Liver (tissue), 9 donors: ENCODE data around the gene ABLIM1. TPM values are rescaled to one million over a fixed set of nuclear protein-coding genes. Genes with fewer than 3 reads are reported as not detected.

Source experiments
- DNase-seq: peaks from one replicate; pipeline ENCODE4 v3.0.0-alpha.2; 2017; ENCODE audit warnings: low spot score
- H3K27ac ChIP-seq, 2 donors: one replicate each; pipeline ENCODE4 v1.7.0; 2013; ENCODE audit warnings: inconsistent platforms in 2 of 2, low read length in 2 of 2, control low read depth in 1 of 2, low read depth in 1 of 2, mild to moderate bottlenecking in 1 of 2
- H3K27me3 ChIP-seq, 4 donors: one replicate each; pipeline versions ENCODE4 v1.6.1 to v1.7.0; 2013; ENCODE audit warnings: low read length in 3 of 4, inconsistent platforms in 1 of 4, mild to moderate bottlenecking in 1 of 4, moderate library complexity in 1 of 4; ENCODE audit not compliant: control insufficient read depth in 4 of 4, insufficient read depth in 4 of 4
- H3K36me3 ChIP-seq, 4 donors: one replicate each; pipeline versions ENCODE4 v1.6.1 to v1.7.0; 2013; ENCODE audit warnings: low read length in 3 of 4, mild to moderate bottlenecking in 3 of 4, low read depth in 1 of 4, moderate library complexity in 1 of 4; ENCODE audit not compliant: control insufficient read depth in 4 of 4, insufficient read depth in 3 of 4
- H3K4me1 ChIP-seq, 4 donors: one replicate each; pipeline versions ENCODE4 v1.6.1 to v1.7.0; 2013; ENCODE audit warnings: low read length in 3 of 4, mild to moderate bottlenecking in 3 of 4, moderate library complexity in 1 of 4; ENCODE audit not compliant: control insufficient read depth in 4 of 4, insufficient read depth in 4 of 4
- H3K4me3 ChIP-seq, 3 donors: one replicate each; pipeline versions ENCODE4 v1.6.1 to v1.7.0; 2013; ENCODE audit warnings: low read length in 3 of 3, control low read depth in 1 of 3, low read depth in 1 of 3, mild to moderate bottlenecking in 1 of 3
- H3K9ac ChIP-seq, 2 donors: one replicate each; pipeline ENCODE4 v1.7.0; 2013; ENCODE audit warnings: low read length in 2 of 2, mild to moderate bottlenecking in 2 of 2, moderate library complexity in 2 of 2, control low read depth in 1 of 2, low read depth in 1 of 2
- H3K9me3 ChIP-seq, 4 donors: one replicate each; pipeline versions ENCODE4 v1.6.1 to v1.7.0; 2013; ENCODE audit warnings: low read length in 3 of 4; ENCODE audit not compliant: control insufficient read depth in 4 of 4
- CTCF ChIP-seq: fragments of 150-350 bp; IDR thresholded peaks from 2 replicates; pipeline ENCODE4 v1.5.1; 2017; ENCODE audit warnings: improper control_type of control experiment, low read depth, low read length; ENCODE audit not compliant: missing input control
- EGR1 ChIP-seq, 2 donors: IDR thresholded peaks; 2 replicates each; pipeline ENCODE4 v1.6.1; 2016 to 2018; ENCODE audit warnings: antibody characterized with exemption in 2 of 2, low read depth in 2 of 2
- FOXA1 ChIP-seq: IDR thresholded peaks from 2 replicates; pipeline ENCODE4 v1.6.1; 2016; ENCODE audit warnings: antibody characterized with exemption
- FOXA2 ChIP-seq: IDR thresholded peaks from 2 replicates; pipeline ENCODE4 v1.6.1; 2016; ENCODE audit warnings: antibody characterized with exemption
- HNF4A ChIP-seq, 2 donors: conservative IDR thresholded peaks; 2 replicates each; pipeline ENCODE4 v1.6.1; 2016; ENCODE audit warnings: antibody characterized with exemption in 2 of 2, mild to moderate bottlenecking in 2 of 2
- JUND ChIP-seq, 2 donors: IDR thresholded peaks; 2 replicates each; pipeline ENCODE4 v1.6.1; 2016; ENCODE audit warnings: antibody characterized with exemption in 2 of 2
- MAX ChIP-seq: IDR thresholded peaks from 2 replicates; pipeline ENCODE4 v1.6.1; 2016; ENCODE audit warnings: antibody characterized with exemption
- NR2F2 ChIP-seq: IDR thresholded peaks from 2 replicates; pipeline ENCODE4 v1.6.1; 2016; ENCODE audit warnings: antibody characterized with exemption
- RAD21 ChIP-seq, 2 donors: IDR thresholded peaks; 2 replicates each; pipeline ENCODE4 v1.6.1; 2016; ENCODE audit warnings: antibody characterized with exemption in 2 of 2, mild to moderate bottlenecking in 2 of 2
- RXRA ChIP-seq, 2 donors: IDR thresholded peaks; 2 replicates each; pipeline ENCODE4 v1.6.1; 2017 to 2018; ENCODE audit warnings: antibody characterized with exemption in 2 of 2, mild to moderate bottlenecking in 1 of 2
- SP1 ChIP-seq: IDR thresholded peaks from 2 replicates; pipeline ENCODE4 v1.6.1; 2018; ENCODE audit warnings: antibody characterized with exemption, mild to moderate bottlenecking
- TAF1 ChIP-seq: conservative IDR thresholded peaks from 2 replicates; pipeline ENCODE4 v1.6.1; 2016; ENCODE audit warnings: antibody characterized with exemption, mild to moderate bottlenecking
- ZBTB33 ChIP-seq: IDR thresholded peaks from 2 replicates; pipeline ENCODE4 v1.6.1; 2016; ENCODE audit warnings: antibody characterized with exemption
- WGBS: extraction: QIAGEN DNeasy Blood & Tissue Kit; methylation state at CpG from one replicate; pipeline ENCODE4 v1.1.7; 2013; 5-methylcytosine and 5-hydroxymethylcytosine counted together
- polyA plus RNA-seq, 2 donors: library from polyadenylated mRNA; stranded (reverse) in 1 of 2; unstranded in 1 of 2; fragments of 200-250 nt in 1 of 2; fragments of >200 nt in 1 of 2; fragmentation: Nextera tagmentation in 1 of 2; extraction: Ambion mirVana in 1 of 2; gene quantifications; one replicate each; pipeline versions ENCODE4 v1.2.1 to v1.2.3, GENCODE V29; 2013 to 2015
- total RNA-seq, 2 donors: library from RNA; depleted of rRNA; stranded (reverse); fragments of >200 nt; gene quantifications; one replicate each; pipeline ENCODE4 v1.2.3, GENCODE V29; 2014
- donor health status: healthy.
- donor health status: healthy.
- donor health status: healthy.
- donor health status: healthy.
- donor health status: healthy.

ABLIM1 gene
- total and polyA plus RNA-seq, 4 donors, result 10.9 to 31.3 (median 13.1) TPM

GRCh38 chr10:114515298-114515914 lies 142.7 kb downstream of the ABLIM1 start:
- Histone ChIP-seq H3K27me3 (no peaks in the 10 kb centered on the region), H3K9me3 (no peaks in the 10 kb centered on the region), H3K9ac (no peak overlapping the region), H3K4me3 (no peak overlapping the region), H3K27ac (no peak overlapping the region), H3K36me3 (peaks cover 0 to 8% (median 0%) of the 10 kb centered on the region in 4 donors), H3K4me1 (peaks cover 0 to 4% (median 3%) of the 10 kb centered on the region in 4 donors)
- TF ChIP-seq MAX, result no peak
- TF ChIP-seq JUND (IDR thresholded peaks at IDR 0.05), result no peak
- TF ChIP-seq SP1, result no peak
- no peak for TF ChIP-seq TAF1
- TF ChIP-seq FOXA1, result no peak
- no peak for TF ChIP-seq RXRA (IDR thresholded peaks at IDR 0.05)
- no peak for TF ChIP-seq FOXA2
- no peak for TF ChIP-seq CTCF
- TF ChIP-seq RAD21 (IDR thresholded peaks at IDR 0.05), result no peak
- no peak for TF ChIP-seq EGR1 (IDR thresholded peaks at IDR 0.05; ENCODE audit: low read depth in 2 of 2)
- DNase-seq, result no peak
- WGBS, result 95% methylated on average over 6 of the region's 6 CpGs

GRCh38 chr10:114513381-114513792 lies 144.7 kb downstream of the ABLIM1 start:
- TF ChIP-seq MAX (no peak), HNF4A (conservative IDR thresholded peaks at IDR 0.05) (peak in 1 of 2 donors; percentile 42), RAD21 (IDR thresholded peaks at IDR 0.05) (no peak), NR2F2 (peak; percentile 41), ZBTB33 (no peak)
- Histone ChIP-seq H3K27me3 (no peaks in the 10 kb centered on the region), H3K27ac (no peak overlapping the region), H3K4me3 (no peak overlapping the region), H3K9ac (no peak overlapping the region), H3K4me1 (no peaks in the 10 kb centered on the region), H3K36me3 (peaks cover 0 to 2% (median 0%) of the 10 kb centered on the region in 4 donors), H3K9me3 (no peaks in the 10 kb centered on the region)
- DNase-seq, result no peak
- 63% methylated on average over 5 of the region's 5 CpGs for WGBS

GRCh38 chr10:114511881-114512280 lies 146.2 kb downstream of the ABLIM1 start:
- Histone ChIP-seq H3K9me3 (no peaks in the 10 kb centered on the region), H3K4me3 (no peak overlapping the region), H3K4me1 (peaks cover 0 to 8% (median 7%) of the 10 kb centered on the region in 4 donors), H3K9ac (no peak overlapping the region), H3K36me3 (peaks cover 0 to 2% (median 0%) of the 10 kb centered on the region in 4 donors), H3K27ac (no peak overlapping the region), H3K27me3 (no peaks in the 10 kb centered on the region)
- no peak for TF ChIP-seq EGR1 (IDR thresholded peaks at IDR 0.05; ENCODE audit: low read depth in 2 of 2)
- WGBS, result 92% methylated on average over 5 of the region's 5 CpGs
- no peak for DNase-seq
